HFFc6 (cell line): Measurements from ENCODE around the gene QRICH2. TPM values are rescaled to one million over a fixed set of nuclear protein-coding genes. Genes with fewer than 3 reads are reported as not detected.
A peak's percentile ranks its signal among the peaks of the same experiment; 100 is the strongest.

Experiments
- DNase-seq: peaks from one replicate; pipeline ENCODE4 v3.0.0-alpha.2; 2018
- H3K27ac Mint-ChIP-seq: 2 replicates; pipeline ENCODE4 v1.8.0; 2020; ENCODE audit warnings: mild to moderate bottlenecking, mixed read lengths
- H3K27me3 Mint-ChIP-seq: 2 replicates; pipeline ENCODE4 v1.8.0; 2021; ENCODE audit warnings: mild to moderate bottlenecking, moderate library complexity, mixed read lengths; ENCODE audit not compliant: insufficient read depth
- H3K36me3 Mint-ChIP-seq: 2 replicates; pipeline ENCODE4 v1.8.0; 2021; ENCODE audit warnings: low read depth, mixed read lengths
- H3K4me1 Mint-ChIP-seq: 2 replicates; pipeline ENCODE4 v1.8.0; 2020; ENCODE audit warnings: low read depth, mixed read lengths
- H3K4me3 Mint-ChIP-seq: 2 replicates; pipeline ENCODE4 v1.8.0; 2020; ENCODE audit warnings: mild to moderate bottlenecking, moderate library complexity, mixed read lengths
- H3K9me3 Mint-ChIP-seq: 2 replicates; pipeline ENCODE4 v1.8.0; 2020; ENCODE audit warnings: mild to moderate bottlenecking, mixed read lengths
- CTCF ChIP-seq: fragments of 200-600 bp; sonication (generic); IDR thresholded peaks from 2 replicates; pipeline ENCODE4 v1.5.0; 2021; ENCODE audit warnings: antibody characterized with exemption, mild to moderate bottlenecking
- total RNA-seq, 6 experiments: library from RNA; stranded (reverse); fragmentation: NEBNext Ultra II Directional; extraction: Animal tissue kit (Norgen Biotek cat#: 25700); gene quantifications; 2 replicates in 1 of 6; 3 replicates in 5 of 6; pipeline ENCODE4 v1.2.3, GENCODE V29; 2021

Gene QRICH2
- total RNA-seq, 6 experiments from 2014 or later = 1.2 to 2.3 (median 1.4) TPM

GRCh38 chr17:76345377-76345974, 37.4 kb upstream of the QRICH2 start:
- Mint-ChIP-seq H3K27me3 (no peaks in the 10 kb centered on the region), H3K36me3 (peaks cover 29% of the 10 kb centered on the region), H3K4me3 (no peak overlapping the region), H3K27ac (peak overlapping the region; percentile 11; the same call in 1 of the 2 replicates), H3K9me3 (no peaks in the 10 kb centered on the region), H3K4me1 (no peaks in the 10 kb centered on the region)
- DNase-seq = no peak
- TF ChIP-seq CTCF = no peak

- DNase-seq = no peak
- TF ChIP-seq CTCF = no peak
- peaks cover 34% of the 10 kb centered on the region for H3K36me3 Mint-ChIP-seq
- H3K4me3 Mint-ChIP-seq = no peak overlapping the region
- H3K27ac Mint-ChIP-seq = no peak overlapping the region
- H3K27me3 Mint-ChIP-seq = no peaks in the 10 kb centered on the region
- H3K4me1 Mint-ChIP-seq = no peaks in the 10 kb centered on the region
- no peaks in the 10 kb centered on the region for H3K9me3 Mint-ChIP-seq
Measured at GRCh38 chr17:76343106-76343505, 35.0 kb upstream of the QRICH2 start.

GRCh38 chr17:76341301-76341700, 33.2 kb upstream of the QRICH2 start:
- Mint-ChIP-seq H3K4me3 (no peak overlapping the region), H3K27ac (no peak overlapping the region), H3K36me3 (peaks cover 23% of the 10 kb centered on the region), H3K4me1 (peaks cover 12% of the 10 kb centered on the region), H3K27me3 (no peaks in the 10 kb centered on the region), H3K9me3 (no peaks in the 10 kb centered on the region)
- no peak for TF ChIP-seq CTCF
- DNase-seq = no peak

GRCh38 chr17:76337413-76337777, 29.3 kb upstream of the QRICH2 start:
- DNase-seq = no peak
- no peaks in the 10 kb centered on the region for H3K9me3 Mint-ChIP-seq
- peaks cover 1% of the 10 kb centered on the region; the same call in 1 of the 2 replicates for H3K27me3 Mint-ChIP-seq
- TF ChIP-seq CTCF = no peak
- H3K36me3 Mint-ChIP-seq = peaks cover 16% of the 10 kb centered on the region; the same call in 1 of the 2 replicates
- H3K4me1 Mint-ChIP-seq = peaks cover 28% of the 10 kb centered on the region
- H3K4me3 Mint-ChIP-seq = no peak overlapping the region
- no peak overlapping the region for H3K27ac Mint-ChIP-seq

GRCh38 chr17:76336756-76337412, 28.8 kb upstream of the QRICH2 start:
- H3K4me1 Mint-ChIP-seq = peaks cover 28% of the 10 kb centered on the region
- H3K36me3 Mint-ChIP-seq = peaks cover 12% of the 10 kb centered on the region
- TF ChIP-seq CTCF = no peak
- H3K9me3 Mint-ChIP-seq = no peaks in the 10 kb centered on the region
- no peak overlapping the region for H3K4me3 Mint-ChIP-seq
- peaks cover 1% of the 10 kb centered on the region; the same call in 1 of the 2 replicates for H3K27me3 Mint-ChIP-seq
- H3K27ac Mint-ChIP-seq = no peak overlapping the region
- DNase-seq = no peak
